SK-N-SH (cell line): ENCODE data around the gene GLIS1. TPM values are rescaled to one million over a fixed set of nuclear protein-coding genes. Genes with fewer than 3 reads are reported as not detected.

Experiments
- CTCF ChIA-PET: fragments of 300-600, 350-600 bp; formaldehyde crosslinking; extraction: SDS; loops from one replicate; lab custom pipeline; 2021; lab: Yijun Ruan, JAX
- POLR2A ChIA-PET: fragments of 350-600 bp; sonication (Branson Sonifier 250); formaldehyde crosslinking; extraction: SDS; loops from one replicate; lab custom pipeline; 2020; ENCODE audit warnings: antibody characterized with exemption, inconsistent platforms; lab: Yijun Ruan, JAX
- DNase-seq: peaks from one replicate; pipeline ENCODE4 v3.0.0; 2012
- H2AFZ ChIP-seq: fragments of 200-600 bp; sonication (generic); 2 replicates; pipeline ENCODE4 v1.8.1; 2016; ENCODE audit warnings: antibody characterized with exemption, mild to moderate bottlenecking, low read depth
- H3F3A ChIP-seq: fragments of 200-600 bp; sonication (generic); replicated peaks from 2 replicates; pipeline ENCODE3; 2016; ENCODE audit warnings: antibody characterized with exemption, mild to moderate bottlenecking; ENCODE audit not compliant: insufficient read depth
- H3K27ac ChIP-seq, 2 experiments: fragments of 200-500 bp in 1 of 2; fragments of 200-600 bp in 1 of 2; sonication (Bioruptor generic) in 1 of 2; sonication (generic), shearing (Covaris generic) in 1 of 2; 2 replicates each; pipeline versions ENCODE4 v1.5.1 to v1.6.1; 2014 to 2016; ENCODE audit warnings: low read depth in 2 of 2, inconsistent platforms in 1 of 2, low read length in 1 of 2, mild to moderate bottlenecking in 1 of 2, mixed read lengths in 1 of 2
- H3K27me3 ChIP-seq: fragments of 200-600 bp; sonication (generic), shearing (Covaris generic); 2 replicates; pipeline ENCODE4 v1.6.1; 2016; ENCODE audit warnings: mixed run types; ENCODE audit not compliant: insufficient read depth
- H3K36me3 ChIP-seq, 2 experiments: fragments of 200-500 bp in 1 of 2; fragments of 200-600 bp in 1 of 2; sonication (Bioruptor generic) in 1 of 2; sonication (generic) in 1 of 2; replicated peaks in 1 of 2; 2 replicates each; pipeline versions ENCODE3 to v1.5.1; 2014 to 2016; ENCODE audit warnings: low read length in 1 of 2, mild to moderate bottlenecking in 1 of 2; ENCODE audit not compliant: insufficient read depth in 2 of 2, control insufficient read depth in 1 of 2
- H3K4me1 ChIP-seq, 2 experiments: fragments of 200-500 bp in 1 of 2; fragments of 200-600 bp in 1 of 2; sonication (Bioruptor generic) in 1 of 2; sonication (generic), shearing (Covaris generic) in 1 of 2; 2 replicates each; pipeline versions ENCODE4 v1.5.1 to v1.6.1; 2014 to 2016; ENCODE audit warnings: low read depth in 1 of 2, low read length in 1 of 2, mixed run types in 1 of 2; ENCODE audit not compliant: insufficient read depth in 2 of 2, control insufficient read depth in 1 of 2
- H3K4me2 ChIP-seq: fragments of 200-600 bp; sonication (generic), shearing (Covaris generic); 2 replicates; pipeline ENCODE4 v1.6.1; 2017; ENCODE audit warnings: mixed run types
- H3K4me3 ChIP-seq, 2 experiments: fragments of 200-500 bp in 1 of 2; fragments of 200-600 bp in 1 of 2; sonication (Bioruptor generic) in 1 of 2; sonication (generic), shearing (Covaris generic) in 1 of 2; 2 replicates each; pipeline versions ENCODE4 v1.5.1 to v1.8.1; 2014 to 2016; ENCODE audit warnings: low read depth in 2 of 2, inconsistent platforms in 1 of 2, low read length in 1 of 2, mild to moderate bottlenecking in 1 of 2, mixed read lengths in 1 of 2, moderate library complexity in 1 of 2
- H3K79me2 ChIP-seq: fragments of 200-600 bp; sonication (generic); 2 replicates; pipeline ENCODE4 v1.8.1; 2017; ENCODE audit warnings: mild to moderate bottlenecking; ENCODE audit not compliant: insufficient read depth
- H3K9ac ChIP-seq: fragments of 200-600 bp; sonication (generic); 2 replicates; pipeline ENCODE4 v1.6.1; 2017; ENCODE audit warnings: mixed run types
- H3K9me2 ChIP-seq: fragments of 200-600 bp; sonication (generic); 2 replicates; pipeline ENCODE4 v1.6.1; 2017; ENCODE audit warnings: mixed run types
- H3K9me3 ChIP-seq: fragments of 200-600 bp; sonication (generic); 2 replicates; pipeline ENCODE4 v1.6.1; 2017; ENCODE audit warnings: mixed run types, mild to moderate bottlenecking, moderate library complexity
- H4K20me1 ChIP-seq: fragments of 200-600 bp; sonication (generic); 2 replicates; pipeline ENCODE4 v1.6.1; 2017; ENCODE audit warnings: mild to moderate bottlenecking, mixed run types; ENCODE audit not compliant: insufficient read depth
- CHD2 ChIP-seq: fragments of 150-350 bp; IDR thresholded peaks from 2 replicates; pipeline ENCODE4 v1.6.1; 2018; ENCODE audit warnings: low read length; ENCODE audit not compliant: partially characterized antibody
- EZH2phosphoT487 ChIP-seq: fragments of 200-600 bp; sonication (generic); IDR thresholded peaks from 2 replicates; pipeline ENCODE4 v1.6.1; 2017; ENCODE audit warnings: low read depth, mixed run types, mild to moderate bottlenecking, antibody characterized with exemption, moderate library complexity, borderline replicate concordance
- FOSL2 ChIP-seq: IDR thresholded peaks from 2 replicates; pipeline ENCODE4 v1.4.0; 2012; ENCODE audit warnings: low read depth, mild to moderate bottlenecking, moderate library complexity, borderline replicate concordance
- FOXJ3 ChIP-seq: sonication (generic); formaldehyde crosslinking; IDR thresholded peaks from 2 replicates; pipeline ENCODE4 v1.5.1; 2020; ENCODE audit warnings: mild to moderate bottlenecking, missing genetic modification reagents
- GATA2 ChIP-seq: sonication (generic); formaldehyde crosslinking; IDR thresholded peaks from 2 replicates; pipeline ENCODE4 v1.5.0; 2020; ENCODE audit warnings: mild to moderate bottlenecking, missing genetic modification reagents
- MXI1 ChIP-seq: IDR thresholded peaks from 2 replicates; pipeline ENCODE4 v1.6.1; 2012; ENCODE audit warnings: mild to moderate bottlenecking, low read depth, low read length, improper control_type of control experiment
- RAD21 ChIP-seq: IDR thresholded peaks from 2 replicates; pipeline ENCODE4 v1.6.1; 2012; ENCODE audit warnings: mild to moderate bottlenecking, low read length
- RCOR1 ChIP-seq: fragments of 150-350 bp; IDR thresholded peaks from 2 replicates; pipeline ENCODE4 v1.6.1; 2017; ENCODE audit warnings: antibody characterized with exemption, low read length
- RFX5 ChIP-seq: IDR thresholded peaks from 2 replicates; pipeline ENCODE4 v1.6.1; 2012; ENCODE audit warnings: mild to moderate bottlenecking, improper control_type of control experiment, low read length
- RXRA ChIP-seq: IDR thresholded peaks from 2 replicates; pipeline ENCODE4 v1.4.0; 2012; ENCODE audit warnings: low read depth, mild to moderate bottlenecking, borderline replicate concordance
- TCF12 ChIP-seq: IDR thresholded peaks from 2 replicates; pipeline ENCODE4 v1.4.0; 2012
- TEAD4 ChIP-seq: IDR thresholded peaks from 2 replicates; pipeline ENCODE4 v1.4.0; 2012; ENCODE audit warnings: mild to moderate bottlenecking, borderline replicate concordance; ENCODE audit not compliant: insufficient read depth
- WGBS: methylation state at CpG from one replicate; pipeline ENCODE4 v1.1.6; 2017; ENCODE audit warnings: low lambda C conversion rate; 5-methylcytosine and 5-hydroxymethylcytosine counted together
- polyA plus RNA-seq, 3 experiments: library from polyadenylated mRNA; depleted of rRNA; stranded (reverse); fragments of >200 nt; gene quantifications; 2 replicates each; pipeline ENCODE4 v1.2.3, GENCODE V29; 2012
- TF ChIP-seq, protein P1 (sequence below): IDR thresholded peaks from 2 replicates; pipeline ENCODE4 v1.4.0; 2012; ENCODE audit warnings: low read depth, borderline replicate concordance
- TF ChIP-seq, protein P2 (sequence below): fragments of 150-350 bp; IDR thresholded peaks from 2 replicates; pipeline ENCODE4 v1.6.1; 2016; ENCODE audit warnings: mild to moderate bottlenecking, low read depth, low read length
- TF ChIP-seq, protein P3 (sequence below): IDR thresholded peaks from 2 replicates; pipeline ENCODE4 v1.4.0; 2012; ENCODE audit warnings: low read depth, borderline replicate concordance
- TF ChIP-seq, protein P4 (sequence below): fragments of 200-600 bp; sonication (generic); IDR thresholded peaks from 2 replicates; pipeline ENCODE4 v1.6.1; 2017; ENCODE audit warnings: antibody characterized with exemption, mild to moderate bottlenecking, moderate library complexity

Gene GLIS1
- polyA plus RNA-seq, 1 of the 3 experiments (the other 2 are of a cell fraction) = 0.13 TPM

DNA sequence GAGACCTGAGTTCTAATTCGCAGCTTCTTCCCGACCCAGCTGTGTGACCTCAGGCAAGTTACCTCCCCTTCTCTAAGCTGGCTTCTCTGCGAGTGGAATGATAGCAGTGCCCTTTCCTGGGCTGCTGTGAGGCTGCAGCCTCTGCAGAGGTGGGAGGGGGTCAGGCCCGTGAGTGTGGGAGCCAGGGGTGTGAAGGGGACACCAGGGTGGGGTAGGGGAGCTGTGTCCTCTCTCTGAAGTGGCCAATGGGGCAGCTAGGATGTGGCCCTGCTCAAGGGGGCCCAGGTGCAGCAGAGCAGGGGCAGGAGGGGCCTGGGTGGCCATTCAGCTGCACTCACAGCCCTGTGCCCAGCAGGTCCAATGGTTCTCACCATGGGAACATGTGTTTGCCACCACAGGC, 255.3 kb downstream of the GLIS1 start:
- ChIA-PET POLR2A (no interaction called here), CTCF (interaction anchor here (0.6 to 8.7 kb wide), 27 partner anchors 11 to 270 kb away, joined by 3 to 131 read pairs (median 6); no protein-coding TSS in a partner anchor)
- no peak for DNase-seq
- no peaks in the 10 kb centered on the region for H4K20me1 ChIP-seq
- H3K79me2 ChIP-seq = no peaks in the 10 kb centered on the region
- no peaks in the 10 kb centered on the region for H3F3A ChIP-seq
- no peak overlapping the region for H3K9ac ChIP-seq
- H3K27me3 ChIP-seq = no peaks in the 10 kb centered on the region; the same call in 1 of the 2 replicates
- no peaks in the 10 kb centered on the region for H3K9me2 ChIP-seq
- H2AFZ ChIP-seq = no peak overlapping the region
- no peak overlapping the region for H3K4me2 ChIP-seq
- H3K36me3 ChIP-seq = no peaks in the 10 kb centered on the region
- peaks cover 0 to 16% of the 10 kb centered on the region in 2 experiments; a peak in 1 of 4 replicates for H3K4me1 ChIP-seq
- WGBS = no CpG with 5 or more reads among the region's 4 CpGs
- H3K4me3 ChIP-seq = no peak overlapping the region
- H3K27ac ChIP-seq = no peak overlapping the region
- no peaks in the 10 kb centered on the region for H3K9me3 ChIP-seq
- TF ChIP-seq RCOR1 (no peak), GATA2 (CRISPR knock-in tag) (no peak), TCF12 (no peak), EZH2phosphoT487 (no peak), RXRA (no peak), MXI1 (no peak), FOSL2 (no peak), RFX5 (no peak), RAD21 (no peak)
- TF ChIP-seq, protein P1, sequence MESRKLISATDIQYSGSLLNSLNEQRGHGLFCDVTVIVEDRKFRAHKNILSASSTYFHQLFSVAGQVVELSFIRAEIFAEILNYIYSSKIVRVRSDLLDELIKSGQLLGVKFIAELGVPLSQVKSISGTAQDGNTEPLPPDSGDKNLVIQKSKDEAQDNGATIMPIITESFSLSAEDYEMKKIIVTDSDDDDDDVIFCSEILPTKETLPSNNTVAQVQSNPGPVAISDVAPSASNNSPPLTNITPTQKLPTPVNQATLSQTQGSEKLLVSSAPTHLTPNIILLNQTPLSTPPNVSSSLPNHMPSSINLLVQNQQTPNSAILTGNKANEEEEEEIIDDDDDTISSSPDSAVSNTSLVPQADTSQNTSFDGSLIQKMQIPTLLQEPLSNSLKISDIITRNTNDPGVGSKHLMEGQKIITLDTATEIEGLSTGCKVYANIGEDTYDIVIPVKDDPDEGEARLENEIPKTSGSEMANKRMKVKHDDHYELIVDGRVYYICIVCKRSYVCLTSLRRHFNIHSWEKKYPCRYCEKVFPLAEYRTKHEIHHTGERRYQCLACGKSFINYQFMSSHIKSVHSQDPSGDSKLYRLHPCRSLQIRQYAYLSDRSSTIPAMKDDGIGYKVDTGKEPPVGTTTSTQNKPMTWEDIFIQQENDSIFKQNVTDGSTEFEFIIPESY = no peak
- TF ChIP-seq, protein P2, sequence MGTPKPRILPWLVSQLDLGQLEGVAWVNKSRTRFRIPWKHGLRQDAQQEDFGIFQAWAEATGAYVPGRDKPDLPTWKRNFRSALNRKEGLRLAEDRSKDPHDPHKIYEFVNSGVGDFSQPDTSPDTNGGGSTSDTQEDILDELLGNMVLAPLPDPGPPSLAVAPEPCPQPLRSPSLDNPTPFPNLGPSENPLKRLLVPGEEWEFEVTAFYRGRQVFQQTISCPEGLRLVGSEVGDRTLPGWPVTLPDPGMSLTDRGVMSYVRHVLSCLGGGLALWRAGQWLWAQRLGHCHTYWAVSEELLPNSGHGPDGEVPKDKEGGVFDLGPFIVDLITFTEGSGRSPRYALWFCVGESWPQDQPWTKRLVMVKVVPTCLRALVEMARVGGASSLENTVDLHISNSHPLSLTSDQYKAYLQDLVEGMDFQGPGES = no peak

DNA sequence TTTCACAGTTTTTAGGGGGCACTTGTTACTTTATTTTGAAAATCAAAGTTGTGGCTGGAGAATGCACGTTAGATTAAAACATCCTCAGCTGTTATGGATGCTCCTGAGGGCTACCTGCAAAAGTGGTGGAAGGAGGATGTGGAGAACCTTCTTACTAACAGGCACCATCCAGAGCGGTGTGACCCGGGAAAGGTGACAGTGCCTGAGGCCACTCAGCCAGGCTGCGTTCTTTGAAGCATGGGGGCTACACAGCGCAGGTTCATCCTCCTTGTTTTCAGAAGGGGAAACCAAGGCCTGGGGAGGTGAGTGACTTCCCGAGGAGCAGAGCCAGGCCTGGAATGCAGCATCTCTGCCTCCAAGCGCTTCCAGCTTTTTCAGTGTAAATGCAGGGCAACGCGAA, 255.8 kb downstream of the GLIS1 start:
- H2AFZ ChIP-seq = no peak overlapping the region
- H3K9me2 ChIP-seq = no peaks in the 10 kb centered on the region
- no peaks in the 10 kb centered on the region for H3K79me2 ChIP-seq
- no peak overlapping the region for H3K4me2 ChIP-seq
- no peak overlapping the region for H3K27ac ChIP-seq
- TF ChIP-seq CHD2 = no peak
- no peak for TF ChIP-seq MXI1
- no peak for TF ChIP-seq TEAD4
- TF ChIP-seq RXRA = no peak
- TF ChIP-seq, protein P3, sequence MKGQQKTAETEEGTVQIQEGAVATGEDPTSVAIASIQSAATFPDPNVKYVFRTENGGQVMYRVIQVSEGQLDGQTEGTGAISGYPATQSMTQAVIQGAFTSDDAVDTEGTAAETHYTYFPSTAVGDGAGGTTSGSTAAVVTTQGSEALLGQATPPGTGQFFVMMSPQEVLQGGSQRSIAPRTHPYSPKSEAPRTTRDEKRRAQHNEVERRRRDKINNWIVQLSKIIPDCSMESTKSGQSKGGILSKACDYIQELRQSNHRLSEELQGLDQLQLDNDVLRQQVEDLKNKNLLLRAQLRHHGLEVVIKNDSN = no peak
- TF ChIP-seq FOXJ3 (CRISPR knock-in tag) = no peak
- TF ChIP-seq RFX5 = no peak
- TF ChIP-seq, protein P4, sequence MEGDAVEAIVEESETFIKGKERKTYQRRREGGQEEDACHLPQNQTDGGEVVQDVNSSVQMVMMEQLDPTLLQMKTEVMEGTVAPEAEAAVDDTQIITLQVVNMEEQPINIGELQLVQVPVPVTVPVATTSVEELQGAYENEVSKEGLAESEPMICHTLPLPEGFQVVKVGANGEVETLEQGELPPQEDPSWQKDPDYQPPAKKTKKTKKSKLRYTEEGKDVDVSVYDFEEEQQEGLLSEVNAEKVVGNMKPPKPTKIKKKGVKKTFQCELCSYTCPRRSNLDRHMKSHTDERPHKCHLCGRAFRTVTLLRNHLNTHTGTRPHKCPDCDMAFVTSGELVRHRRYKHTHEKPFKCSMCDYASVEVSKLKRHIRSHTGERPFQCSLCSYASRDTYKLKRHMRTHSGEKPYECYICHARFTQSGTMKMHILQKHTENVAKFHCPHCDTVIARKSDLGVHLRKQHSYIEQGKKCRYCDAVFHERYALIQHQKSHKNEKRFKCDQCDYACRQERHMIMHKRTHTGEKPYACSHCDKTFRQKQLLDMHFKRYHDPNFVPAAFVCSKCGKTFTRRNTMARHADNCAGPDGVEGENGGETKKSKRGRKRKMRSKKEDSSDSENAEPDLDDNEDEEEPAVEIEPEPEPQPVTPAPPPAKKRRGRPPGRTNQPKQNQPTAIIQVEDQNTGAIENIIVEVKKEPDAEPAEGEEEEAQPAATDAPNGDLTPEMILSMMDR = no peak
- H4K20me1 ChIP-seq = no peaks in the 10 kb centered on the region
- no peak overlapping the region for H3K9ac ChIP-seq
- ChIA-PET CTCF (interaction anchor here (0.6 to 8.7 kb wide), 16 partner anchors 10 to 271 kb away, joined by 3 to 131 read pairs (median 8); no protein-coding TSS in a partner anchor), POLR2A (no interaction called here)
- no peak overlapping the region for H3K4me3 ChIP-seq
- H3K9me3 ChIP-seq = no peaks in the 10 kb centered on the region
- no peak for DNase-seq
- 69% methylated on average over 7 of the region's 9 CpGs for WGBS
- no peaks in the 10 kb centered on the region for H3K36me3 ChIP-seq
- no peaks in the 10 kb centered on the region; the same call in 1 of the 2 replicates for H3K27me3 ChIP-seq
- H3K4me1 ChIP-seq = peaks cover 0 to 19% of the 10 kb centered on the region in 2 experiments; a peak in 1 of 4 replicates
- no peaks in the 10 kb centered on the region for H3F3A ChIP-seq
